HG03439 (cell line): ENCODE measurements around the gene CCSER1.
"Not testable (repeated sequence)": the region's sequence is repeated elsewhere in the genome, so short reads cannot be mapped to it uniquely, and the experiment has no call there.

Experiments used
- ATAC-seq: cut with Tn5 transposase; IDR thresholded peaks from one replicate; pipeline ENCODE4 v1.9.1; 2021; ENCODE audit warnings: mild to moderate bottlenecking, moderate library complexity; ENCODE audit not compliant: unreplicated experiment

The CCSER1 gene

GRCh38 chr4:91108751-91109150 lies 981.6 kb downstream of the CCSER1 start:
- ATAC-seq = no peak

GRCh38 chr4:91111556-91111955 lies 984.4 kb downstream of the CCSER1 start:
- ATAC-seq = no peak

- ATAC-seq = no peak
Measured at GRCh38 chr4:91113130-91113706, 986.0 kb downstream of the CCSER1 start.

- ATAC-seq = no peak
Measured at GRCh38 chr4:91114386-91114785, 987.2 kb downstream of the CCSER1 start.

GRCh38 chr4:91116861-91117260 lies 989.7 kb downstream of the CCSER1 start:
- no peak for ATAC-seq

- peak; percentile 63 for ATAC-seq
Measured at GRCh38 chr4:91118597-91118996, 991.4 kb downstream of the CCSER1 start.

GRCh38 chr4:91123742-91124141 lies 996.5 kb downstream of the CCSER1 start:
- ATAC-seq = no peak

GRCh38 chr4:91127192-91127591 lies 1000.0 kb downstream of the CCSER1 start:
- ATAC-seq = no peak

GRCh38 chr4:91127831-91128230 lies 1000.6 kb downstream of the CCSER1 start:
- ATAC-seq = no peak

GRCh38 chr4:91128519-91128918 lies 1001.3 kb downstream of the CCSER1 start:
- ATAC-seq = no peak

GRCh38 chr4:91147067-91147466 lies 1019.9 kb downstream of the CCSER1 start:
- ATAC-seq = no peak

- not testable (repeated sequence) for ATAC-seq
Measured at GRCh38 chr4:91154041-91154440, 1026.8 kb downstream of the CCSER1 start.

- not testable (repeated sequence) for ATAC-seq
Measured at GRCh38 chr4:91167864-91168653, 1040.9 kb downstream of the CCSER1 start.

- ATAC-seq = no peak
Measured at GRCh38 chr4:91170768-91171167, 1043.6 kb downstream of the CCSER1 start.

GRCh38 chr4:91171217-91171616 lies 1044.0 kb downstream of the CCSER1 start:
- no peak for ATAC-seq

GRCh38 chr4:91185061-91185460 lies 1057.9 kb downstream of the CCSER1 start:
- not testable (repeated sequence) for ATAC-seq

- ATAC-seq = no peak
Measured at GRCh38 chr4:91198951-91199350, 1071.8 kb downstream of the CCSER1 start.

GRCh38 chr4:91207535-91207934 lies 1080.3 kb downstream of the CCSER1 start:
- no peak for ATAC-seq

- no peak for ATAC-seq
Measured at GRCh38 chr4:91212211-91212610, 1085.0 kb downstream of the CCSER1 start.

GRCh38 chr4:91217831-91218403 lies 1090.7 kb downstream of the CCSER1 start:
- not testable (repeated sequence) for ATAC-seq

GRCh38 chr4:91220315-91220714 lies 1093.1 kb downstream of the CCSER1 start:
- ATAC-seq = no peak

GRCh38 chr4:91222014-91222413 lies 1094.8 kb downstream of the CCSER1 start:
- no peak for ATAC-seq
